Activated gamma-delta T cell treated with anti-CD3 and anti-CD28 coated beads, Interleukin-2, amount 50 U/mL, for 16 hours (primary cell): ENCODE measurements around the gene ACTG1.

ENCODE experiments used
- DNase-seq: peaks from one replicate; pipeline ENCODE4 v3.0.0-alpha.2; 2020; ENCODE audit warnings: low read depth

ACTG1 gene

GRCh38 chr17:81545160-81545949 lies 32.8 kb upstream of the ACTG1 start:
- DNase-seq, result no peak

- no peak for DNase-seq
Observed at GRCh38 chr17:81544281-81544974, 31.8 kb upstream of the ACTG1 start.

- no peak for DNase-seq
Observed at GRCh38 chr17:81543756-81544155, 31.2 kb upstream of the ACTG1 start.

- no peak for DNase-seq
Observed at GRCh38 chr17:81543339-81543675, 30.7 kb upstream of the ACTG1 start.

- DNase-seq, result no peak
Observed at GRCh38 chr17:81542431-81543338, 30.1 kb upstream of the ACTG1 start.

- no peak for DNase-seq
Observed at GRCh38 chr17:81541123-81541522, 28.5 kb upstream of the ACTG1 start.

GRCh38 chr17:81540676-81541027 lies 28.1 kb upstream of the ACTG1 start:
- no peak for DNase-seq

- no peak for DNase-seq
Observed at GRCh38 chr17:81539961-81540675, 27.5 kb upstream of the ACTG1 start.

GRCh38 chr17:81539571-81539900 lies 26.9 kb upstream of the ACTG1 start:
- no peak for DNase-seq

- no peak for DNase-seq
Observed at GRCh38 chr17:81538651-81539570, 26.3 kb upstream of the ACTG1 start.

- DNase-seq, result no peak
Observed at GRCh38 chr17:81537856-81538555, 25.4 kb upstream of the ACTG1 start.

GRCh38 chr17:81537343-81537855 lies 24.8 kb upstream of the ACTG1 start:
- DNase-seq, result no peak

- no peak for DNase-seq
Observed at GRCh38 chr17:81536299-81537290, 24.0 kb upstream of the ACTG1 start.

- DNase-seq, result no peak
Observed at GRCh38 chr17:81535480-81536298, 23.1 kb upstream of the ACTG1 start.

- no peak for DNase-seq
Observed at GRCh38 chr17:81535007-81535328, 22.4 kb upstream of the ACTG1 start.

GRCh38 chr17:81534157-81535006 lies 21.8 kb upstream of the ACTG1 start:
- DNase-seq, result no peak
